KBM-7 (cell line): ENCODE results near the gene ZFP2.
"Not testable (repeated sequence)": the region's sequence is repeated elsewhere in the genome, so short reads cannot be mapped to it uniquely, and the experiment has no call there.

Source experiments
- DNase-seq: peaks from one replicate; pipeline ENCODE4 v3.0.0-alpha.2; 2015
- in situ Hi-C: fragments of 300-500 bp; cut with MboI; formaldehyde crosslinking; loops from 2 replicates; pipeline ENCODE4 v1.14.3; 2020; ENCODE audit warnings: low sequenced_read_pairs, low pct_unique_long_range_greater_than_20kb, mixed read lengths

The ZFP2 gene

GRCh38 chr5:178895615-178896571, at the start of gene ZFP2:
Gene ZFP2, plus strand, starts transcription at chr5:178895913. Its CDS starts 35,401 bp downstream, at chr5:178931314.
- in situ Hi-C loops: no loop called here
- no peak for DNase-seq

GRCh38 chr5:178849316-178849715, 46.4 kb upstream of the ZFP2 start:
- in situ Hi-C loops: no loop called here
- peak; percentile 59 for DNase-seq

GRCh38 chr5:178851951-178852350, 43.8 kb upstream of the ZFP2 start:
- DNase-seq: no peak
- in situ Hi-C loops: no loop called here

- in situ Hi-C loops: no loop called here
- DNase-seq: no peak
These were observed 41.4 kb upstream of the ZFP2 start for GRCh38 chr5:178854284-178854683.

GRCh38 chr5:178859625-178860521, 35.8 kb upstream of the ZFP2 start, which contains the start of gene ZNF354B:
Gene ZNF354B, plus strand, starts transcription at chr5:178859953. Its CDS starts 1,095 bp downstream, at chr5:178861048.
- peak; percentile 94 for DNase-seq
- in situ Hi-C loops: no loop called here

- DNase-seq, in situ Hi-C loops: not testable (repeated sequence)
These were observed 35.1 kb upstream of the ZFP2 start for GRCh38 chr5:178860615-178861014.

- in situ Hi-C loops: no loop called here
- no peak for DNase-seq
These were observed 34.1 kb upstream of the ZFP2 start for GRCh38 chr5:178861627-178862026.

- no peak for DNase-seq
- in situ Hi-C loops: no loop called here
These were observed 28.8 kb upstream of the ZFP2 start for GRCh38 chr5:178866946-178867345.

- in situ Hi-C loops: no loop called here
- no peak for DNase-seq
These were observed 26.1 kb upstream of the ZFP2 start for GRCh38 chr5:178869577-178869976.

GRCh38 chr5:178870411-178870810, 25.3 kb upstream of the ZFP2 start:
- DNase-seq: no peak
- in situ Hi-C loops: no loop called here

GRCh38 chr5:178872302-178872701, 23.4 kb upstream of the ZFP2 start:
- in situ Hi-C loops: no loop called here

GRCh38 chr5:178883115-178883694, 12.5 kb upstream of the ZFP2 start:
- in situ Hi-C loops, DNase-seq: not testable (repeated sequence)

More at GRCh38 chr5:178872302-178872701, 23.4 kb upstream of the ZFP2 start:
- DNase-seq: no peak

- DNase-seq: no peak
- in situ Hi-C loops: no loop called here
These were observed 11.8 kb upstream of the ZFP2 start for GRCh38 chr5:178883815-178884430.

GRCh38 chr5:178899289-178899688, 3.6 kb downstream of the ZFP2 start:
- in situ Hi-C loops: no loop called here
- DNase-seq: no peak

GRCh38 chr5:178902849-178903248, 7.1 kb downstream of the ZFP2 start:
- in situ Hi-C loops: no loop called here
- no peak for DNase-seq

- in situ Hi-C loops: no loop called here
- DNase-seq: no peak
These were observed 36.4 kb downstream of the ZFP2 start for GRCh38 chr5:178931846-178932760.

GRCh38 chr5:178940569-178941360, 45.1 kb downstream of the ZFP2 start, which contains the start of gene ZNF454:
Gene ZNF454, plus strand, starts transcription at chr5:178941198. Its CDS starts 1,594 bp downstream, at chr5:178942792.
- no peak for DNase-seq
- in situ Hi-C loops: no loop called here
